ENCODE measurements around the gene RBP7. TPM values are rescaled to one million over a fixed set of nuclear protein-coding genes. Genes with fewer than 3 reads are reported as not detected.

Gene RBP7
- total and polyA plus RNA-seq, 2 of the 4 experiments (the other 2 are of a cell fraction), result 0.17 TPM; not detected in 1

GRCh38 chr1:10063878-10064277, 66.8 kb downstream of the RBP7 start:
- Histone ChIP-seq H2AFZ (replicated peaks; ENCODE audit: low read length, poor library complexity) (no peak overlapping the region), H2BK5ac (ENCODE audit: low read depth, low read length, poor library complexity, severe bottlenecking) (no peak overlapping the region), H3K9ac (ENCODE audit: low read depth, low read length) (no peak overlapping the region), H4K8ac (ENCODE audit: low read depth in 2 of 2, low read length in 2 of 2) (no peak overlapping the region), H3K27me3 (ENCODE audit: control insufficient read depth, insufficient read depth, low read length) (no peaks in the 10 kb centered on the region), H3K4me2 (ENCODE audit: low read depth, low read length) (no peak overlapping the region), H3K18ac (ENCODE audit: low read depth, low read length) (no peak overlapping the region), H4K20me1 (ENCODE audit: insufficient read depth, low read length) (peaks cover 26% of the 10 kb centered on the region; the same call in 1 of the 2 replicates), H3K4me3 (ENCODE audit: insufficient read depth, low read depth, low read length) (no peak overlapping the region), H4K91ac (ENCODE audit: insufficient read depth, low read depth, low read length) (0 out of 2 replicates have a peak overlapping the region, but pooled peaks have one; percentile 1), H2AK9ac (replicated peaks; ENCODE audit: low read depth, low read length, poor library complexity) (no peak overlapping the region), H4K5ac (ENCODE audit: low read depth, low read length) (no peak overlapping the region), H2BK15ac (ENCODE audit: low read depth, low read length) (peak overlapping the region; percentile 29; the same call in 2 of the 3 replicates), H2AK5ac (ENCODE audit: low read depth, low read length) (peak overlapping the region; percentile 90; the same call in 1 of the 2 replicates), H3K79me1 (ENCODE audit: low read depth in 1 of 2, low read length in 2 of 2) (peaks cover 37 to 76% of the 10 kb centered on the region in 2 experiments), H2BK120ac (ENCODE audit: low read depth, low read length) (0 out of 2 replicates have a peak overlapping the region, but pooled peaks have one; percentile 47), H3K23ac (ENCODE audit: low read depth, low read length) (peak overlapping the region; percentile 38; the same call in 1 of the 2 replicates), H3K4ac (ENCODE audit: low read depth, low read length) (peak overlapping the region; percentile 28; the same call in 1 of the 2 replicates), H3K36me3 (ENCODE audit: control insufficient read depth, insufficient read depth, low read length) (no peaks in the 10 kb centered on the region; the same call in 1 of the 2 replicates), H3K14ac (replicated peaks; ENCODE audit: low read depth, low read length) (0 out of 2 replicates have a peak overlapping the region, but pooled peaks have one; percentile 14), H3K9me3 (ENCODE audit: control insufficient read depth, insufficient read depth, low read length) (no peaks in the 10 kb centered on the region), H3K56ac (ENCODE audit: extremely low read depth, insufficient read depth, low read length) (no peak overlapping the region), H3K27ac (ENCODE audit: insufficient read depth, low read length) (no peak overlapping the region), H2BK20ac (ENCODE audit: low read depth, low read length) (no peak overlapping the region), H3K9me1 (ENCODE audit: insufficient read depth, low read length) (peaks cover 14% of the 10 kb centered on the region), H3K4me1 (ENCODE audit: control insufficient read depth, insufficient read depth, low read length) (peaks cover 14% of the 10 kb centered on the region)
- DNase-seq (no peak), ATAC-seq (ENCODE audit: low read depth) (no peak)
- intact Hi-C loops (cut with micrococcal nuclease), result no loop called here
- WGBS, 2 experiments (ENCODE audit: extremely low coverage in 2 of 2, insufficient read length in 1 of 2), result no CpG with 5 or more reads among the region's 7 CpGs
- CTCF ChIA-PET, result no interaction called here
- in situ Hi-C loops (cut with MboI; ENCODE audit: low sequenced_read_pairs), result no loop called here
- dilution Hi-C loops (cut with HindIII; ENCODE audit: low sequenced_read_pairs, unreplicated experiment), result no loop called here
- POLR2A ChIA-PET (ENCODE audit: unreplicated experiment), result no interaction called here
- BruUV-seq (replicated peaks), result no TSS peak
- no peak for TF ChIP-seq RFX5 (IDR thresholded peaks at IDR 0.05; ENCODE audit: low read depth, low read length)
- no peak for TF ChIP-seq FOS (IDR thresholded peaks at IDR 0.05; ENCODE audit: low read depth, low read length)
- TF ChIP-seq MAFK (IDR thresholded peaks at IDR 0.05; ENCODE audit: low read depth, low read length), result no peak
- TF ChIP-seq CHD1 (IDR thresholded peaks at IDR 0.05; ENCODE audit: low read depth, low read length), result no peak
- no peak for TF ChIP-seq POLR2A (IDR thresholded peaks at IDR 0.05; ENCODE audit: low read depth, low read length)
- no peak for TF ChIP-seq USF2 (IDR thresholded peaks at IDR 0.05; ENCODE audit: low read depth, low read length)
- TF ChIP-seq NFE2L2 (IDR thresholded peaks at IDR 0.05; ENCODE audit: low read depth, low read length), result no peak
- TF ChIP-seq MAZ (IDR thresholded peaks at IDR 0.05; ENCODE audit: borderline replicate concordance, low read depth, low read length), result no peak
- TF ChIP-seq RAD21 (IDR thresholded peaks at IDR 0.05; ENCODE audit: low read length), result no peak
- TF ChIP-seq, protein P1, sequence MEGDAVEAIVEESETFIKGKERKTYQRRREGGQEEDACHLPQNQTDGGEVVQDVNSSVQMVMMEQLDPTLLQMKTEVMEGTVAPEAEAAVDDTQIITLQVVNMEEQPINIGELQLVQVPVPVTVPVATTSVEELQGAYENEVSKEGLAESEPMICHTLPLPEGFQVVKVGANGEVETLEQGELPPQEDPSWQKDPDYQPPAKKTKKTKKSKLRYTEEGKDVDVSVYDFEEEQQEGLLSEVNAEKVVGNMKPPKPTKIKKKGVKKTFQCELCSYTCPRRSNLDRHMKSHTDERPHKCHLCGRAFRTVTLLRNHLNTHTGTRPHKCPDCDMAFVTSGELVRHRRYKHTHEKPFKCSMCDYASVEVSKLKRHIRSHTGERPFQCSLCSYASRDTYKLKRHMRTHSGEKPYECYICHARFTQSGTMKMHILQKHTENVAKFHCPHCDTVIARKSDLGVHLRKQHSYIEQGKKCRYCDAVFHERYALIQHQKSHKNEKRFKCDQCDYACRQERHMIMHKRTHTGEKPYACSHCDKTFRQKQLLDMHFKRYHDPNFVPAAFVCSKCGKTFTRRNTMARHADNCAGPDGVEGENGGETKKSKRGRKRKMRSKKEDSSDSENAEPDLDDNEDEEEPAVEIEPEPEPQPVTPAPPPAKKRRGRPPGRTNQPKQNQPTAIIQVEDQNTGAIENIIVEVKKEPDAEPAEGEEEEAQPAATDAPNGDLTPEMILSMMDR (conservative IDR thresholded peaks at IDR 0.05; ENCODE audit: low read depth, low read length), result no peak
- TF ChIP-seq, protein P2, sequence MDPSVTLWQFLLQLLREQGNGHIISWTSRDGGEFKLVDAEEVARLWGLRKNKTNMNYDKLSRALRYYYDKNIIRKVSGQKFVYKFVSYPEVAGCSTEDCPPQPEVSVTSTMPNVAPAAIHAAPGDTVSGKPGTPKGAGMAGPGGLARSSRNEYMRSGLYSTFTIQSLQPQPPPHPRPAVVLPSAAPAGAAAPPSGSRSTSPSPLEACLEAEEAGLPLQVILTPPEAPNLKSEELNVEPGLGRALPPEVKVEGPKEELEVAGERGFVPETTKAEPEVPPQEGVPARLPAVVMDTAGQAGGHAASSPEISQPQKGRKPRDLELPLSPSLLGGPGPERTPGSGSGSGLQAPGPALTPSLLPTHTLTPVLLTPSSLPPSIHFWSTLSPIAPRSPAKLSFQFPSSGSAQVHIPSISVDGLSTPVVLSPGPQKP (IDR thresholded peaks at IDR 0.05; ENCODE audit: borderline replicate concordance, low read depth, low read length), result no peak
- no peak for TF ChIP-seq SMC3 (IDR thresholded peaks at IDR 0.05; ENCODE audit: low read depth, low read length)
- no peak for TF ChIP-seq CEBPB (IDR thresholded peaks at IDR 0.05; ENCODE audit: low read depth, low read length)
